Activated B cell treated with CpG ODN at 0.5 μM for 24 hours (primary cell): ENCODE measurements around the gene BRINP1. TPM values are rescaled to one million over a fixed set of nuclear protein-coding genes. Genes with fewer than 3 reads are reported as not detected.

Source experiments
- ATAC-seq: fragments of 200-7000 bp; cut with Tn5 transposase; one replicate; pipeline ENCODE4 v1.10.0; 2021; ENCODE audit warnings: low read depth, mild to moderate bottlenecking, moderate library complexity
- CTCF ChIA-PET: fragments of 350-600 bp; sonication (Branson Sonifier 250); formaldehyde crosslinking; loops from one replicate; lab custom pipeline; 2021; ENCODE audit warnings: antibody characterized with exemption; lab: Charles Lee
- POLR2A ChIA-PET: fragments of 350-600 bp; sonication (Branson Sonifier 250); formaldehyde crosslinking; loops from one replicate; lab custom pipeline; 2021; ENCODE audit warnings: antibody characterized with exemption; lab: Charles Lee
- DNase-seq: peaks from one replicate; pipeline ENCODE4 v3.0.0; 2022
- H3K27ac Mint-ChIP-seq: one replicate; pipeline ENCODE4 v1.8.0; 2020; ENCODE audit warnings: mixed read lengths
- H3K27me3 Mint-ChIP-seq: one replicate; pipeline ENCODE4 v1.8.0; 2021; ENCODE audit warnings: mixed read lengths
- H3K36me3 Mint-ChIP-seq: one replicate; pipeline ENCODE4 v1.8.0; 2021; ENCODE audit warnings: low read depth, mixed read lengths
- H3K4me1 Mint-ChIP-seq: one replicate; pipeline ENCODE4 v1.8.0; 2021; ENCODE audit warnings: mixed read lengths
- H3K4me3 Mint-ChIP-seq: one replicate; pipeline ENCODE4 v1.8.0; 2020; ENCODE audit warnings: mild to moderate bottlenecking, mixed read lengths
- H3K9me3 Mint-ChIP-seq: one replicate; pipeline ENCODE4 v1.8.0; 2020; ENCODE audit warnings: mixed read lengths
- CTCF ChIP-seq: fragments of 200-600 bp; IDR thresholded peaks from one replicate; pipeline ENCODE4 v1.8.0; 2022; ENCODE audit warnings: antibody characterized with exemption, mild to moderate bottlenecking
- intact Hi-C: fragments of 100-400 bp; cut with micrococcal nuclease; formaldehyde crosslinking; loops from one replicate; pipeline ENCODE4 v1.15.1; 2024
- total RNA-seq: library from RNA; stranded (reverse); gene quantifications from 2 replicates; pipeline ENCODE4 v1.2.3, GENCODE V29; 2022

The BRINP1 gene
- total RNA-seq, 1 donor from 2014 or later, result not detected

- Mint-ChIP-seq H3K27me3 (no peaks in the 10 kb centered on the region), H3K4me1 (no peaks in the 10 kb centered on the region), H3K9me3 (no peaks in the 10 kb centered on the region), H3K36me3 (no peaks in the 10 kb centered on the region), H3K4me3 (no peak overlapping the region), H3K27ac (no peak overlapping the region)
- CTCF ChIA-PET, result no interaction called here
- no peak for TF ChIP-seq CTCF
- POLR2A ChIA-PET, result no interaction called here
- ATAC-seq (no peak), DNase-seq (no peak)
- intact Hi-C loops, result no loop called here
These were observed 214.7 kb downstream of the BRINP1 start for GRCh38 chr9:119154527-119154926.

- no peaks in the 10 kb centered on the region for H3K4me1 Mint-ChIP-seq
- TF ChIP-seq CTCF, result no peak
- POLR2A ChIA-PET, result no interaction called here
These were observed 215.8 kb downstream of the BRINP1 start for GRCh38 chr9:119153402-119153801.

GRCh38 chr9:119148855-119149254 lies 220.4 kb downstream of the BRINP1 start:
- DNase-seq (no peak), ATAC-seq (no peak)
- Mint-ChIP-seq H3K9me3 (no peaks in the 10 kb centered on the region), H3K4me3 (no peak overlapping the region), H3K27ac (no peak overlapping the region), H3K36me3 (no peaks in the 10 kb centered on the region), H3K27me3 (no peaks in the 10 kb centered on the region), H3K4me1 (no peaks in the 10 kb centered on the region)
- POLR2A ChIA-PET, result no interaction called here
- intact Hi-C loops, result no loop called here
- no peak for TF ChIP-seq CTCF
- CTCF ChIA-PET, result no interaction called here

More at GRCh38 chr9:119153402-119153801, 215.8 kb downstream of the BRINP1 start:
- Mint-ChIP-seq H3K36me3 (no peaks in the 10 kb centered on the region), H3K27ac (no peak overlapping the region), H3K27me3 (no peaks in the 10 kb centered on the region), H3K4me3 (no peak overlapping the region), H3K9me3 (no peaks in the 10 kb centered on the region)
- ATAC-seq (no peak), DNase-seq (no peak)
- intact Hi-C loops, result no loop called here
- CTCF ChIA-PET, result no interaction called here

- DNase-seq, result no peak
- intact Hi-C loops, result no loop called here
- ChIA-PET CTCF (no interaction called here), POLR2A (no interaction called here)
- Mint-ChIP-seq H3K9me3 (peaks cover 3% of the 10 kb centered on the region), H3K4me3 (no peak overlapping the region), H3K36me3 (no peaks in the 10 kb centered on the region), H3K27me3 (no peaks in the 10 kb centered on the region), H3K4me1 (no peaks in the 10 kb centered on the region), H3K27ac (no peak overlapping the region)
- no peak for TF ChIP-seq CTCF
- no peak for ATAC-seq
These were observed 231.8 kb downstream of the BRINP1 start for GRCh38 chr9:119137479-119137878.

- POLR2A ChIA-PET, result no interaction called here
- no peaks in the 10 kb centered on the region for H3K27me3 Mint-ChIP-seq
- intact Hi-C loops, result no loop called here
- CTCF ChIA-PET, result no interaction called here
- no peak overlapping the region for H3K27ac Mint-ChIP-seq
- DNase-seq (no peak), ATAC-seq (no peak)
- H3K9me3 Mint-ChIP-seq, result no peaks in the 10 kb centered on the region
- no peaks in the 10 kb centered on the region for H3K36me3 Mint-ChIP-seq
- H3K4me3 Mint-ChIP-seq, result no peak overlapping the region
- no peak for TF ChIP-seq CTCF
- no peaks in the 10 kb centered on the region for H3K4me1 Mint-ChIP-seq
These were observed 243.2 kb downstream of the BRINP1 start for GRCh38 chr9:119126040-119126439.
